Measurements from ENCODE around the gene METTL17. TPM values are rescaled to one million over a fixed set of nuclear protein-coding genes. Genes with fewer than 3 reads are reported as not detected.
"Not testable (repeated sequence)": the region's sequence is repeated elsewhere in the genome, so short reads cannot be mapped to it uniquely, and the experiment has no call there.

Gene METTL17
- total RNA-seq, 3 donors from 2014 or later, result 99.4 to 110 (median 105) TPM

DNA sequence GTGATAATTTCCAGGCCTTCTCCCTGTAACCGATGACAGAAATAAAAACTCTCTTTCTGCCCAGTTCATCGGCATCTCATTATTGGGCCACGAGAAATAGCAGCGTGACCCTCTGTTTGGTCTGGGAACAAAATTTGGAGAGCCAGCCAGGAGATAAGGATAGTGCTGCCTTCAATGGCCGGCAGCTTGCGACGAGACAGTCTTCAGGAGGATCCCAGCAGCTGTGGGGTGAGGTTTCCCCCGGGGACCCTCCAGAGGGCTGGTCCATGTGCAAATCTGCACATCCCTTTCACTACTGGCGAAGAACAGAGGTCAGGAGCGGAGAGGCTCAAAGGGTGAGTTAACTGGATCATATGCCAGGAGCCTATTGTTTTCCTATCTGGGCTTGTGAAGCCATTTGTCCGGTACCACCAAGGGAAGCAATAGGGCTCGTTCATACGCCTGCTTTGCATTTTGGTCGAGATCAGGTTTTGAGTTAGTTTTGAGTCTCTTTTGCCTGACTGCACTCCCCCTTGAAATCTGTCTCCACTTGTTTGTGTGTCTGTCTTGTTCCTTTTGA is 14.1 kb downstream of the METTL17 start:
- no peaks in the 10 kb centered on the region for H3K9me3 Mint-ChIP-seq
- H3K27me3 Mint-ChIP-seq (ENCODE audit: low read depth), result no peaks in the 10 kb centered on the region
- no peaks in the 10 kb centered on the region for H3K4me1 Mint-ChIP-seq (ENCODE audit: low read depth)
- DNase-seq (no peak), ATAC-seq (no peak)
- H3K4me3 Mint-ChIP-seq, result no peak overlapping the region
- no peaks in the 10 kb centered on the region for H3K36me3 Mint-ChIP-seq (ENCODE audit: insufficient read depth)

DNA sequence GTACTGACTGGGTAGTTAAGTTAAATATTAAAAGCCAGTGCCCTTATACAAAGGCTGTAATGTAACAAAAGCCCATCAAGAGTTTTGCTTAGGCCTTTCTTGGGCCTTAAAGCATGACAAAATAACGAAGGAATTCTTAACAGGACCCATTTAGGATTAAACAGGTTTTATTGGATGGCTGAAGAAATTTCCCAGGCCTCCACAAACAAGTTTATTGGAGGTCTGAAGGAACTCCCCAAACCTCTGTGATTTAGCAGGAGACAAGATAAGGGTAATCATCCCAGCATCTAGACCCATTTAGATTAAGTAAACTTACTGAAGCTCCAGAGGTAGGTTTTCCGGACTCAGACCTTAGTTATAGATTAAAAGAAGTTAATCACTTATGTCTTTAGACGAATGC is 19.9 kb downstream of the METTL17 start:
- DNase-seq; H3K4me1 Mint-ChIP-seq (ENCODE audit: low read depth); ATAC-seq; H3K9me3 Mint-ChIP-seq; H3K4me3 Mint-ChIP-seq; H3K36me3 Mint-ChIP-seq (ENCODE audit: insufficient read depth): not testable (repeated sequence)
- peaks cover 15% of the 10 kb centered on the region for H3K27me3 Mint-ChIP-seq (ENCODE audit: low read depth)

DNA sequence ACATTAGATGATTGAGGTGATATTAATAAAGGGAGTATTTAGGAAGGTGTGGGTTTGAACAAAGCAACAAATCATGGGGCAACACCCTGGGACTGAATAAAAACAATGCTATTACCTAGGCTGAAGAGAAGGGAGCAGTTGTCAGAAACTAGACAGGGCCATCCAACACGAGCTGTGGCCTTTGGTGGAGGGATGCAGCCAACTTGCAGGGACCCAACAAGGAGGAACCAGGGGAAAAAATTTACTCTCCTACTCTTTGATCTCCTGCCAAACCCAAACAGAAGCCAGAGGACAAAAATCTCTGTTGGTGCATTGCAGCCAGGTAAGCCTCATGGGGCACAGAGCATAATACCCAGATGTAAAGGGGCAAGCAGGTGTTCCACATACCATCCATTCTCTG is 21.4 kb downstream of the METTL17 start:
- no peaks in the 10 kb centered on the region for H3K36me3 Mint-ChIP-seq (ENCODE audit: insufficient read depth)
- H3K4me1 Mint-ChIP-seq (ENCODE audit: low read depth), result no peaks in the 10 kb centered on the region
- no peak for ATAC-seq
- no peak for DNase-seq
- no peaks in the 10 kb centered on the region for H3K9me3 Mint-ChIP-seq
- H3K4me3 Mint-ChIP-seq, result no peak overlapping the region
- peaks cover 15% of the 10 kb centered on the region for H3K27me3 Mint-ChIP-seq (ENCODE audit: low read depth)

DNA sequence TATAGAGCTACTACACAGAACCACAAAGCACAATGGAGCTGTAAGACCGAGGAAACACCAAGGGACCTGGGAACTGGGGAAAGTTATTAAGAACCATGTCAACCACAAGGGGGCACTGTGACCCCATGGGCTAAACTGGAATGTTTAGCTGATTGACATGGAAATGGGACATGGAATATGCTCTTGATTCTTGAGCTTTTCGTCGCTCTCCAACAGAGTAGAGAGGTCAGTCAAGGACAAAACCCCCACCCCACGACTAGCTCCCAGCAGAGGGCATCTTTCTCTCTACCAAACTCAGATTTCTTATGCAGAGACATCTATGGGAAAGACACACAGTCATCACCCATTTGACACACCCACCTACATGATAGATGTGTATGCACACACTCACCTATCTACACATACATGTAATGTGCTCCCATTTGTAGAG is 25.0 kb downstream of the METTL17 start:
- H3K9me3 Mint-ChIP-seq, result no peaks in the 10 kb centered on the region
- DNase-seq (peak; percentile 82), ATAC-seq (peak; percentile 75 to 81)
- no peaks in the 10 kb centered on the region for H3K4me1 Mint-ChIP-seq (ENCODE audit: low read depth)
- H3K27me3 Mint-ChIP-seq (ENCODE audit: low read depth), result peaks cover 15% of the 10 kb centered on the region
- H3K36me3 Mint-ChIP-seq (ENCODE audit: insufficient read depth), result peaks cover 10% of the 10 kb centered on the region
- H3K4me3 Mint-ChIP-seq, result no peak overlapping the region

- no peaks in the 10 kb centered on the region for H3K4me1 Mint-ChIP-seq (ENCODE audit: low read depth)
- peaks cover 10% of the 10 kb centered on the region for H3K36me3 Mint-ChIP-seq (ENCODE audit: insufficient read depth)
Measured at GRCh38 chr14:21015312-21015711, 25.5 kb downstream of the METTL17 start.

GRCh38 chr14:21016413-21017190 is 26.8 kb downstream of the METTL17 start:
- Mint-ChIP-seq H3K9me3 (no peaks in the 10 kb centered on the region), H3K4me1 (ENCODE audit: low read depth) (no peaks in the 10 kb centered on the region), H3K4me3 (no peak overlapping the region), H3K36me3 (ENCODE audit: insufficient read depth) (peaks cover 12% of the 10 kb centered on the region), H3K27me3 (ENCODE audit: low read depth) (peaks cover 13% of the 10 kb centered on the region)
- DNase-seq (no peak), ATAC-seq (no peak)

More at GRCh38 chr14:21015312-21015711, 25.5 kb downstream of the METTL17 start:
- Mint-ChIP-seq H3K4me3 (no peak overlapping the region), H3K27me3 (ENCODE audit: low read depth) (peaks cover 15% of the 10 kb centered on the region), H3K9me3 (no peaks in the 10 kb centered on the region)
- DNase-seq, result no peak
- ATAC-seq, result no peak

GRCh38 chr14:21017528-21018245 is 27.9 kb downstream of the METTL17 start:
- Mint-ChIP-seq H3K4me3 (no peak overlapping the region), H3K27me3 (ENCODE audit: low read depth) (peaks cover 7% of the 10 kb centered on the region), H3K36me3 (ENCODE audit: insufficient read depth) (peaks cover 12% of the 10 kb centered on the region), H3K4me1 (ENCODE audit: low read depth) (peaks cover under 1% of the 10 kb centered on the region), H3K9me3 (no peaks in the 10 kb centered on the region)
- ATAC-seq, result no peak
- no peak for DNase-seq

- DNase-seq, result no peak
- Mint-ChIP-seq H3K36me3 (ENCODE audit: insufficient read depth) (peaks cover 12% of the 10 kb centered on the region), H3K27me3 (ENCODE audit: low read depth) (peaks cover 3% of the 10 kb centered on the region), H3K4me3 (no peak overlapping the region), H3K9me3 (no peaks in the 10 kb centered on the region), H3K4me1 (ENCODE audit: low read depth) (peaks cover 6% of the 10 kb centered on the region)
- ATAC-seq, result no peak
Measured at GRCh38 chr14:21018286-21018685, 28.5 kb downstream of the METTL17 start.

DNA sequence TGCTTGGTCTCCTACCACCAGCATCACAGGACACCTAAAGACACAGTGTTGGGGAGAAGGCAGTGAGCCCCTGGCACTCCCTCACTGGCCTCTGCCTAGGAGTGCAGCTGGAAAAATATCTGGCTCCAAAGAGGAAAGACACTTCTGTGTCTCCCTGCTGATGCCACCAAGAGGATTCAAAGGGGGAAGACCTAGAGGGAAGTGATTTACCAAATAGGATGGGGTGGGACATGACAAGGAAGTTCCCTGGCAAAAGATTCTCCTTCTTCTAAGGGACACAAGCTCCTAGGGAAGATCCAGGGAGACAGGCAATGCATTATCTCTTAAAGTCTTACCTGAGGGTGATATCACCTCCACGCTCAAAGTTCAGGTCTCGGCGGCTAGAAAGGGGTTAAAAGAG is 29.0 kb downstream of the METTL17 start:
- ATAC-seq (no peak), DNase-seq (no peak)
- Mint-ChIP-seq H3K36me3 (ENCODE audit: insufficient read depth) (peaks cover 12% of the 10 kb centered on the region), H3K27me3 (ENCODE audit: low read depth) (peaks cover 2% of the 10 kb centered on the region), H3K4me1 (ENCODE audit: low read depth) (peaks cover 10% of the 10 kb centered on the region), H3K9me3 (no peaks in the 10 kb centered on the region), H3K4me3 (no peak overlapping the region)

GRCh38 chr14:21019366-21019765 is 29.6 kb downstream of the METTL17 start:
- DNase-seq, result no peak
- Mint-ChIP-seq H3K36me3 (ENCODE audit: insufficient read depth) (peaks cover 12% of the 10 kb centered on the region), H3K4me1 (ENCODE audit: low read depth) (peaks cover 15% of the 10 kb centered on the region), H3K27me3 (ENCODE audit: low read depth) (no peaks in the 10 kb centered on the region), H3K4me3 (no peak overlapping the region), H3K9me3 (no peaks in the 10 kb centered on the region)
- ATAC-seq, result no peak

- DNase-seq (no peak), ATAC-seq (no peak)
- no peak overlapping the region for H3K4me3 Mint-ChIP-seq
- peaks cover 19% of the 10 kb centered on the region for H3K4me1 Mint-ChIP-seq (ENCODE audit: low read depth)
- H3K36me3 Mint-ChIP-seq (ENCODE audit: insufficient read depth), result peaks cover 12% of the 10 kb centered on the region
- no peaks in the 10 kb centered on the region for H3K27me3 Mint-ChIP-seq (ENCODE audit: low read depth)
- H3K9me3 Mint-ChIP-seq, result no peaks in the 10 kb centered on the region
Measured at GRCh38 chr14:21020977-21021545, 31.3 kb downstream of the METTL17 start.

- H3K27me3 Mint-ChIP-seq (ENCODE audit: low read depth), result no peaks in the 10 kb centered on the region
- H3K9me3 Mint-ChIP-seq, result no peaks in the 10 kb centered on the region
- H3K4me3 Mint-ChIP-seq, result peak overlapping the region; percentile 48
- peaks cover 19% of the 10 kb centered on the region for H3K4me1 Mint-ChIP-seq (ENCODE audit: low read depth)
- ATAC-seq (no peak), DNase-seq (no peak)
- peaks cover 9% of the 10 kb centered on the region for H3K36me3 Mint-ChIP-seq (ENCODE audit: insufficient read depth)
Measured at GRCh38 chr14:21022686-21023085, 32.9 kb downstream of the METTL17 start.

- no peak for ATAC-seq
- peak overlapping the region; percentile 81 for H3K4me3 Mint-ChIP-seq
- no peaks in the 10 kb centered on the region for H3K27me3 Mint-ChIP-seq (ENCODE audit: low read depth)
- no peak for DNase-seq
- H3K9me3 Mint-ChIP-seq, result no peaks in the 10 kb centered on the region
- peaks cover 19% of the 10 kb centered on the region for H3K4me1 Mint-ChIP-seq (ENCODE audit: low read depth)
- H3K36me3 Mint-ChIP-seq (ENCODE audit: insufficient read depth), result peaks cover 9% of the 10 kb centered on the region
Measured at GRCh38 chr14:21023174-21023573, 33.4 kb downstream of the METTL17 start.

DNA sequence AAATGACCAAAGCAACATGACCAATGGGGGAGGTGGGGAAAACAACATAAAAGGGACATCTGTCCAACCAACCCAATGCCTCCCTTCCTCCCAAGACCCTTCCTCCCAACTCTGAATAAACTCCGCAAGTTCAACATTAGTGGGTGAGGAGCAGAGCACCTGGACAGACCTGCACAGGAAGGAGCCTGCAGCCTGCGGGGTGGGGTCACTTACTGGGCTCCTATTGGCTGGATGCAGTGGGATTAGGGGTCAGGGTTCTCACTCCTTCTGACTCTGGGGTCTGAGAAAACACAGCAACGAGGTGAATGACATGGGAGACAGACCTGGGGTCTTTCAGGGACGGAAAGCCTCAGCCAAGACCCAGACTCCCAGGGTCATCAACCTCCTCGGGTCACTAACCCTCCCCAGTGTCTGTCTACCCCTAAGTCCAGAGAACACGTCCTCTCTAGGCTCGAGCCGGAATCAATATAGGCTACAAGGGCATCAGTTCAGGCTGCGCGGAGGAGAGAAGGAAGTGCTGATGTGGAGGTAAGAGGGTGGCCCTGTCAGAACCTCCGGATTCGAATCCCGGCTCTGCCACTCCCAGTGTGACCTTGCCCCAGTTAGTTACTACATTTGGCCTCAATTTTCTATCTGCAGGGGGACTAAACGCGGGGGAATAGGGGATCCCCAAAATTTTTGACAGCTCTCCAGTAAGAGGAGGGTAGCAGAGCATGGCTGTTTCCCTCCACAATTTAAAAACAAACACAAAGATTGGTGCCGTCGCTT is 34.2 kb downstream of the METTL17 start:
- Mint-ChIP-seq H3K27me3 (ENCODE audit: low read depth) (no peaks in the 10 kb centered on the region), H3K4me3 (peak overlapping the region; percentile 81), H3K4me1 (ENCODE audit: low read depth) (peaks cover 19% of the 10 kb centered on the region), H3K9me3 (no peaks in the 10 kb centered on the region), H3K36me3 (ENCODE audit: insufficient read depth) (peaks cover 7% of the 10 kb centered on the region)
- ATAC-seq (peak; percentile 20 to 49), DNase-seq (no peak)

Measured in activated T-cell treated with anti-CD3 and anti-CD28 coated beads, Interleukin-2, amount 50 U/mL, for 4 hours (primary cell).